ENCODE measurements around the gene NHS.

Gene NHS

GRCh38 chrX:17459008-17459611 is 84.1 kb downstream of the NHS start:
- TF ChIP-seq REST (IDR thresholded peaks at IDR 0.05; ENCODE audit: insufficient read depth in 1 of 2, low read depth in 2 of 2, low read length in 2 of 2) (no peak), TAF1 (IDR thresholded peaks at IDR 0.05; ENCODE audit: borderline replicate concordance, insufficient read depth, low read length) (no peak), FOXP2 (optimal IDR thresholded peaks at IDR 0.05; ENCODE audit: borderline replicate concordance, extremely low read depth, extremely low read length, insufficient read depth) (no peak), SIN3A (IDR thresholded peaks at IDR 0.05; ENCODE audit: borderline replicate concordance, insufficient read depth, low read length) (no peak), POLR2AphosphoS5 (IDR thresholded peaks at IDR 0.05; ENCODE audit: low read depth, low read length) (no peak)

GRCh38 chrX:17459661-17460060 is 84.7 kb downstream of the NHS start:
- TF ChIP-seq SIN3A (IDR thresholded peaks at IDR 0.05; ENCODE audit: borderline replicate concordance, insufficient read depth, low read length) = no peak
- no peak for TF ChIP-seq REST (IDR thresholded peaks at IDR 0.05; ENCODE audit: insufficient read depth in 1 of 2, low read depth in 2 of 2, low read length in 2 of 2)
- no peak for TF ChIP-seq POLR2AphosphoS5 (IDR thresholded peaks at IDR 0.05; ENCODE audit: low read depth, low read length)
- TF ChIP-seq FOXP2 (optimal IDR thresholded peaks at IDR 0.05; ENCODE audit: borderline replicate concordance, extremely low read depth, extremely low read length, insufficient read depth) = no peak
- TF ChIP-seq TAF1 (IDR thresholded peaks at IDR 0.05; ENCODE audit: borderline replicate concordance, insufficient read depth, low read length) = no peak

DNA sequence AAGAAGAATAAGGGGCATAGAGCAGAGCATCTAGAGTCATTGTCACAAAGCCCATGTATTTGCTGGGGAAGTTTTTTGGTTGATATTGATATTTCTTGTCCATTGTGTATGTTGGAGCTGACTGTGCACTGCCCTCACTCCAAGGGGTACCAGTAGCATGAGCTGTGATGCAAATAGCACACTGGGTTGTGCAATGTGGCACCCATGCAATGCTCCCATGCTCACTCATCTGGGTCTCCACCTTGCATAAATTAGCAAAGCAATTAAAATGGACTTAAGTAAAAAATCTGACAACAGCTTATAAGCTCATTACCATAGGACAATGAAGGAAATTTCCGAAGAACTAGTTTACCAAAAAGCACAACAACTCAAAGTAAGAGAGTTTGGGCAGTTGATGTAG is 87.9 kb downstream of the NHS start:
- TF ChIP-seq FOXP2 (optimal IDR thresholded peaks at IDR 0.05; ENCODE audit: borderline replicate concordance, extremely low read depth, extremely low read length, insufficient read depth) (no peak), TAF1 (IDR thresholded peaks at IDR 0.05; ENCODE audit: borderline replicate concordance, insufficient read depth, low read length) (no peak), REST (IDR thresholded peaks at IDR 0.05; ENCODE audit: insufficient read depth in 1 of 2, low read depth in 2 of 2, low read length in 2 of 2) (no peak), POLR2AphosphoS5 (IDR thresholded peaks at IDR 0.05; ENCODE audit: low read depth, low read length) (no peak), SIN3A (IDR thresholded peaks at IDR 0.05; ENCODE audit: borderline replicate concordance, insufficient read depth, low read length) (no peak)

DNA sequence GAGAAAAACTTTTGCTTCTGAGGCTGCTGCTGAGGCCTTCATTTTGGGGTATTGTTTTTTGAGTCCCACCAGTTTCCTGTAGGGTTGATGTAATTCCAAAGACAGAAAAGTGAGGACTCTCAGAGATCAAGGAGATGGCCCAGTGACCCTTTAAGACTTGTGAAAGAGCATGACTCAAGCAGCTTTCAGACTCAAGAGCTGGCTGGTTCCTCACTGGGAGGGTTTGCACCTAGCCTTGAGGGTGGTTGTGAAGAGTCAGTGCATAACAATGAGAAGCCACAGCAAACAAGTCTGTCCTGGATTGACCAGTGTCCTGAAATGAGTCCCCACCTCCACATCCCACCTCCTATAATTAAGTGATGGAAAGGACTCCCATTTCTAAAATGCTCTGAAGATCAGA is 89.2 kb downstream of the NHS start:
- TF ChIP-seq TAF1 (IDR thresholded peaks at IDR 0.05; ENCODE audit: borderline replicate concordance, insufficient read depth, low read length) = no peak
- TF ChIP-seq SIN3A (IDR thresholded peaks at IDR 0.05; ENCODE audit: borderline replicate concordance, insufficient read depth, low read length) = no peak
- no peak for TF ChIP-seq REST (IDR thresholded peaks at IDR 0.05; ENCODE audit: insufficient read depth in 1 of 2, low read depth in 2 of 2, low read length in 2 of 2)
- no peak for TF ChIP-seq FOXP2 (optimal IDR thresholded peaks at IDR 0.05; ENCODE audit: borderline replicate concordance, extremely low read depth, extremely low read length, insufficient read depth)
- no peak for TF ChIP-seq POLR2AphosphoS5 (IDR thresholded peaks at IDR 0.05; ENCODE audit: low read depth, low read length)

Measured in PFSK-1 (cell line).